Kasumi-1 (cell line): Measurements from ENCODE around the gene FNDC1.
"Not testable (repeated sequence)": the region's sequence is repeated elsewhere in the genome, so short reads cannot be mapped to it uniquely, and the experiment has no call there.

Source experiments
- DNase-seq, 2 experiments: peaks; one replicate each; lab custom pipeline; 2025; lab: John Stamatoyannopoulos, UW

The FNDC1 gene

GRCh38 chr6:159259441-159260125 is 90.4 kb downstream of the FNDC1 start:
- no peak for DNase-seq

GRCh38 chr6:159260208-159260607 is 91.0 kb downstream of the FNDC1 start:
- DNase-seq: no peak

- DNase-seq: no peak
These were observed 92.8 kb downstream of the FNDC1 start for GRCh38 chr6:159261995-159262394.

- no peak for DNase-seq
These were observed 93.4 kb downstream of the FNDC1 start for GRCh38 chr6:159262586-159262985.

- peak; percentile 5 to 7 for DNase-seq
These were observed 98.0 kb downstream of the FNDC1 start for GRCh38 chr6:159267165-159267564.

- no peak for DNase-seq
These were observed 99.3 kb downstream of the FNDC1 start for GRCh38 chr6:159268511-159268910.

GRCh38 chr6:159271257-159271656 is 102.1 kb downstream of the FNDC1 start:
- no peak for DNase-seq

GRCh38 chr6:159278626-159279025 is 109.4 kb downstream of the FNDC1 start:
- no peak for DNase-seq

- DNase-seq: no peak
These were observed 110.6 kb downstream of the FNDC1 start for GRCh38 chr6:159279790-159280277.

- no peak for DNase-seq
These were observed 113.2 kb downstream of the FNDC1 start for GRCh38 chr6:159282421-159282820.

GRCh38 chr6:159284661-159285060 is 115.5 kb downstream of the FNDC1 start:
- not testable (repeated sequence) for DNase-seq

- no peak for DNase-seq
These were observed 129.6 kb downstream of the FNDC1 start for GRCh38 chr6:159298840-159299239.

- DNase-seq: no peak
These were observed 130.4 kb downstream of the FNDC1 start for GRCh38 chr6:159299566-159299965.

GRCh38 chr6:159301277-159301676 is 132.1 kb downstream of the FNDC1 start:
- DNase-seq: no peak

- no peak for DNase-seq
These were observed 132.8 kb downstream of the FNDC1 start for GRCh38 chr6:159301810-159302593.

GRCh38 chr6:159302594-159302992 is 133.4 kb downstream of the FNDC1 start:
- DNase-seq: no peak

GRCh38 chr6:159303159-159303558 is 134.0 kb downstream of the FNDC1 start:
- no peak for DNase-seq

GRCh38 chr6:159303784-159304183 is 134.6 kb downstream of the FNDC1 start:
- no peak for DNase-seq

- DNase-seq: no peak
These were observed 135.4 kb downstream of the FNDC1 start for GRCh38 chr6:159304641-159305040.

- DNase-seq: no peak
These were observed 136.0 kb downstream of the FNDC1 start for GRCh38 chr6:159305159-159305558.

GRCh38 chr6:159305804-159306537 is 136.8 kb downstream of the FNDC1 start:
- DNase-seq: no peak

- no peak for DNase-seq
These were observed 138.1 kb downstream of the FNDC1 start for GRCh38 chr6:159307246-159307790.
